ENCODE measurements around the gene U2SURP. TPM values are rescaled to one million over a fixed set of nuclear protein-coding genes. Genes with fewer than 3 reads are reported as not detected.

U2SURP gene
- total and polyA plus RNA-seq, 4 donors: 8.3 to 41.2 (median 30.3) TPM

DNA sequence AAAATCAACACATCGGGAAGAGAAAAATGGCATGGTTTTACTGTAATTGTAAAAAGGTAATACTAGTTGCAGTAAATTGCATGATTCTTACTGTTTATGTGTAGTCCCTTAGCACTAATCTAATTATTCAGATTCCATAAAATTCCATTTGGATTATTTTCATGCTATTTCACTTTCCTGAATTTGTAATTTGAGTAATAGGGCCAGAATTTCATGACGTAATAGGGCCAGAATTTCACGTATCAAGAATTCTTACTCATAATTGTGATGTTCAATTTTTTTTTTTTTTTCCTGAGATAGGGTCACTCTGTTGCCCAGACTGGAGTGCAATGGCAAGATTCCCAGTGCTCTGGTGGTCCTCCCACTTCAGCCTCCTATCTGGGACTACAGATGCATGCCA is 2.9 kb upstream of the U2SURP start:
- WGBS: 86% methylated on average over 3 of the region's 3 CpGs
- H3K9ac ChIP-seq (ENCODE audit: low read depth in 1 of 2, low read length in 2 of 2): no peak overlapping the region
- H3K27me3 ChIP-seq (ENCODE audit: control insufficient read depth in 4 of 4, insufficient read depth in 4 of 4, low read length in 3 of 4): no peaks in the 10 kb centered on the region
- DNase-seq (ENCODE audit: low spot score): no peak
- no peak for TF ChIP-seq MAX (IDR thresholded peaks at IDR 0.05)
- no peak for TF ChIP-seq EGR1 (IDR thresholded peaks at IDR 0.05; ENCODE audit: low read depth in 2 of 2)
- TF ChIP-seq SP1 (IDR thresholded peaks at IDR 0.05): no peak
- TF ChIP-seq GABPA (IDR thresholded peaks at IDR 0.05 in 1 of 2, conservative IDR thresholded peaks at IDR 0.05 in 1 of 2): no peak
- no peak for TF ChIP-seq CTCF (IDR thresholded peaks at IDR 0.05; ENCODE audit: low read depth, low read length, missing input control)
- TF ChIP-seq HNF4A (conservative IDR thresholded peaks at IDR 0.05): no peak
- H3K9me3 ChIP-seq (ENCODE audit: control insufficient read depth in 4 of 4, low read length in 3 of 4): no peaks in the 10 kb centered on the region
- no peak overlapping the region for H3K4me3 ChIP-seq (ENCODE audit: low read depth in 1 of 3, low read length in 3 of 3)
- no peak overlapping the region for H3K27ac ChIP-seq (ENCODE audit: low read depth in 1 of 2, low read length in 2 of 2)
- peaks cover 0 to 20% (median 19%) of the 10 kb centered on the region in 4 donors for H3K4me1 ChIP-seq (ENCODE audit: control insufficient read depth in 4 of 4, insufficient read depth in 4 of 4, low read length in 3 of 4)
- H3K36me3 ChIP-seq (ENCODE audit: control insufficient read depth in 4 of 4, insufficient read depth in 3 of 4, low read depth in 1 of 4, low read length in 3 of 4): no peaks in the 10 kb centered on the region

DNA sequence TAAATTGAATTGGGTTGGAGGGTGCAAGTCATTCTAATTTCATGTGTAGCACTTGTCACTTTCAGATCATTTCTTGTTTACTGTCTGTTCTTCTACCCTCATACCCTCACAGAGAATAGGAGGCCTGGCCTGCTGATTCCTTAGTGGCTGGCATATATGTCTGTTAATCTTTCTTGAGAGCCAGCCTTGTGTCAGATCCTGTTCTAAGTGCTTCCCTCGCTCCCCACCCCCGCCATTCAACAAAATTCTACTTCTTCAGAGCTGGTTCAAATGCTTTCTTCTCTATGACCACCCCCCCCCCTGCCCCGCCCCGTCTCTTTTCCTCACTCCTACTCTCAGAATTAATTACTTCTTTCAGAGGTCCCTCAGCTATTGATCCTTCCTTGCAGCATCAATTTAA is 1.5 kb upstream of the U2SURP start:
- TF ChIP-seq TAF1 (conservative IDR thresholded peaks at IDR 0.05): no peak
- no peak for TF ChIP-seq JUND (IDR thresholded peaks at IDR 0.05)
- TF ChIP-seq RAD21 (IDR thresholded peaks at IDR 0.05): no peak
- TF ChIP-seq FOXA1 (IDR thresholded peaks at IDR 0.05): no peak
- TF ChIP-seq HNF4G (IDR thresholded peaks at IDR 0.05): no peak
- no peak for TF ChIP-seq NR2F2 (IDR thresholded peaks at IDR 0.05)
- TF ChIP-seq FOXA2 (IDR thresholded peaks at IDR 0.05): no peak
- TF ChIP-seq, protein P1, sequence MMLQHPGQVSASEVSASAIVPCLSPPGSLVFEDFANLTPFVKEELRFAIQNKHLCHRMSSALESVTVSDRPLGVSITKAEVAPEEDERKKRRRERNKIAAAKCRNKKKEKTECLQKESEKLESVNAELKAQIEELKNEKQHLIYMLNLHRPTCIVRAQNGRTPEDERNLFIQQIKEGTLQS (IDR thresholded peaks at IDR 0.05): no peak
- no peak for TF ChIP-seq EGR1 (IDR thresholded peaks at IDR 0.05; ENCODE audit: low read depth in 2 of 2)
- TF ChIP-seq MAX (IDR thresholded peaks at IDR 0.05): no peak
- no peak for TF ChIP-seq YY1 (IDR thresholded peaks at IDR 0.05)
- TF ChIP-seq REST (IDR thresholded peaks at IDR 0.05): no peak
- no peak for TF ChIP-seq GABPA (IDR thresholded peaks at IDR 0.05 in 1 of 2, conservative IDR thresholded peaks at IDR 0.05 in 1 of 2)
- no peak for TF ChIP-seq SP1 (IDR thresholded peaks at IDR 0.05)
- TF ChIP-seq HNF4A (conservative IDR thresholded peaks at IDR 0.05): no peak
- TF ChIP-seq, protein P2, sequence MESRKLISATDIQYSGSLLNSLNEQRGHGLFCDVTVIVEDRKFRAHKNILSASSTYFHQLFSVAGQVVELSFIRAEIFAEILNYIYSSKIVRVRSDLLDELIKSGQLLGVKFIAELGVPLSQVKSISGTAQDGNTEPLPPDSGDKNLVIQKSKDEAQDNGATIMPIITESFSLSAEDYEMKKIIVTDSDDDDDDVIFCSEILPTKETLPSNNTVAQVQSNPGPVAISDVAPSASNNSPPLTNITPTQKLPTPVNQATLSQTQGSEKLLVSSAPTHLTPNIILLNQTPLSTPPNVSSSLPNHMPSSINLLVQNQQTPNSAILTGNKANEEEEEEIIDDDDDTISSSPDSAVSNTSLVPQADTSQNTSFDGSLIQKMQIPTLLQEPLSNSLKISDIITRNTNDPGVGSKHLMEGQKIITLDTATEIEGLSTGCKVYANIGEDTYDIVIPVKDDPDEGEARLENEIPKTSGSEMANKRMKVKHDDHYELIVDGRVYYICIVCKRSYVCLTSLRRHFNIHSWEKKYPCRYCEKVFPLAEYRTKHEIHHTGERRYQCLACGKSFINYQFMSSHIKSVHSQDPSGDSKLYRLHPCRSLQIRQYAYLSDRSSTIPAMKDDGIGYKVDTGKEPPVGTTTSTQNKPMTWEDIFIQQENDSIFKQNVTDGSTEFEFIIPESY (IDR thresholded peaks at IDR 0.05): no peak
- DNase-seq (ENCODE audit: low spot score): no peak
- no peak overlapping the region for H3K4me3 ChIP-seq (ENCODE audit: low read depth in 1 of 3, low read length in 3 of 3)
- H3K27me3 ChIP-seq (ENCODE audit: control insufficient read depth in 4 of 4, insufficient read depth in 4 of 4, low read length in 3 of 4): no peaks in the 10 kb centered on the region
- H3K36me3 ChIP-seq (ENCODE audit: control insufficient read depth in 4 of 4, insufficient read depth in 3 of 4, low read depth in 1 of 4, low read length in 3 of 4): no peaks in the 10 kb centered on the region
- H3K9ac ChIP-seq (ENCODE audit: low read depth in 1 of 2, low read length in 2 of 2): no peak overlapping the region
- no peaks in the 10 kb centered on the region for H3K9me3 ChIP-seq (ENCODE audit: control insufficient read depth in 4 of 4, low read length in 3 of 4)
- 93% methylated on average over 4 of the region's 4 CpGs for WGBS
- H3K27ac ChIP-seq (ENCODE audit: low read depth in 1 of 2, low read length in 2 of 2): no peak overlapping the region
- peaks cover 5 to 28% (median 23%) of the 10 kb centered on the region in 4 donors for H3K4me1 ChIP-seq (ENCODE audit: control insufficient read depth in 4 of 4, insufficient read depth in 4 of 4, low read length in 3 of 4)

Data from liver (tissue), 9 donors.